Activated effector memory CD4-positive, alpha-beta T cell treated with Interleukin-2 at 50 U/mL for 16 hours (primary cell): ENCODE measurements around the gene MMP27.

ENCODE experiments used
- DNase-seq: peaks from one replicate; pipeline ENCODE4 v3.0.0-alpha.2; 2020

MMP27 gene

DNA sequence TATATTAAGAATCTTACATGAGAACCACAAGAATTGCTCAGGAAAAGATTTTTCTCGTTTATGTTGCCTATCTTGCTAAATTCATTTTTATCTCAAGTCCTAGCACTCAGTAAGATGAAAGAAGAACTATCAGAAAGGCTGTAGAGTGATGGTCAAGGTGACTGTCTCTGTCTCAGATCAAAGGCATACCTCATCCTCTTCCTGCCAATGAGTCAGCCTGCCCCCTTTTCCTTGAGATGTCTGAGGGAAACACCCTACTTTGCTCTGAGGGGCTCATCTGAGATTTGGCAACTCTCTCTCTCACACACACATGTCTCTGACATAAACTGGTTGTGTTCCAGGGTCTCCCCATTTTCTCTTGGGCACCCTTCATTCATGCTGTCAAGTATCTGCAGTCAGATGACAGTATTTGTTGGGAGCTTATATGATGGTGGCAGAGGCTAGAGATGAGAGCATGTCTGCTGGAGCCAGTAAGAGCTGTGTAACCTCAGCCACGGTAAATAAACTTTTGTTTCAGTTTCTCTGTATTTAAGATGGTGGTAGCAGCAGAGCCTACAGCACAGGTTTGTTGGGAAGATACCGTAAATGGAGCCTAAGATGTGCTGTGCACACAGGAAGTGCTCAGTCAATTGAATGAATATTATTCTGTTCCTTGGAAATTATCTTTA lies 1.6 kb downstream of the MMP27 start:
- no peak for DNase-seq

DNA sequence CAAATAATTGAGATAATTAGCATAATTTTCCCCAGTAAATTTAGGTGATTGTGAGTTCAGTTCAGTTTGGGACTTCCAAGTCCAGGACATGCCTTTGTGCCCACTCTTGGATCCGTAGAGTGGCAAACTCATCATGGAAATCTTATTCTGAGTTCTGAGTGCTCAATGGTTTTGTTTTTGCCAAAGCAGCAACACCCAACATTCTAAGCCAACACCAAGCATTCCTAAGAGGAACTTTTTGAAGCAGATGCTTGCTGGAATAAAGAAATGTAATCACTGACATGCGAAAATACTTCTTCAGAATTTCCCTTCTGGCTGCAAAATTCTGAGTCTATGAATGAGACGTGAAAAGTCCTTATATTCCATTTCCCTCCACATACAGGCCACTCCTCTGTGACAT lies 10.4 kb downstream of the MMP27 start:
- DNase-seq: no peak

DNA sequence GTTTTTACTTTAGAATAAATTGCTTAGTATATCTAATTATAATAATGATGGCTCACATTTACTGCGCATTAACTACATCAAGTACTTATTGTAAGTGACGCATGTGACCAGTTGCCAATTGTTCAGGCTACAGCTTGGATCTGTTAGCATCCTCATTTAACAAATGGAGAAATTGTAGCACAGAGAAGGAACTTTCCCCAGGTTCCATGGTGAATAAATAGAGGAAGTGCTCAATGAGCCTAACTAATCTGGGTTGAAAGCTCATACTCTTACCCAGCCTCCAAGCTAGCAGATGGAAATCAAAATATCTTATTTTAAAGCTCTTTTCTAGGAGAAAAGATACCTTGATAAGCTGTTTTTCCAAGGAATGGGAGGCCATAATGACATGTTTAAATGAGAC lies 19.8 kb downstream of the MMP27 start:
- no peak for DNase-seq

DNA sequence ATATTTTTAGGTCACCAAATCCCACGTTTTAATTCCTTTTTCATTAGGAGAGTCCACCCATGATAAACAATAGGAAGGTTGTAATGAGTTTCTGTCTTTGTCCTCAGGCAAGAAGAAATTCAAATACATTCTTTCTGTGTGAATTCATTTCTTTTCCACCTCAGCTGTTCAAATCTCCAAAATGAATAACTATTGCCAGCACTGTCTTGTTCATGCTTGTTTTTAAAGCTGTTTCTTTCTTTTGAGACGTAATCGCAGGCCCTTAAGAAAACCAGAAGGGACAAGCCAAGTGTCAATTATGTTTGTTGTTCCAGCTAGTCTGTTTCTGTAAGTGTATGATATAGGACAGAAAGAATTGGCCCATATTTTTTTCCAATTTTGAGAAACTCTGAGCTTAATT lies 20.2 kb downstream of the MMP27 start:
- no peak for DNase-seq

DNA sequence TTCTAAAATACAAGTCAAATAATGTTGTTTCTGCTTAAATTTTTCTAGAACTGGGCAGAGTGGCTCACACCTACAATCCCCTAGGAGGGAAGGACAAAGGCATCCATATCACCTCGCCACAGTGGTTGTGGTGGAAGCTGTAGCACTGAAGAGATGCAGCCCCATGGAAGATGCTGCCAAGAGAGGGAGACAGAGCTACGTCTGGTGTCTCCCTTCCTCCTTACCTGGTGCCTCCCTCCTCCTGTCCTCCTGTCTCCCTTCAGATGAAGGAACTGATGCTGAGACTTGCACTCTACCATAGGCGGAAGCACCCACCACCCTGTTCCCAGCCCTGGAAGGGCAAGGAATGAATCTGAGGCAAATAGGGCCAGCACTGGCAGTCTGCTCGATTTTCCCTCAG lies 22.3 kb downstream of the MMP27 start:
- DNase-seq: no peak

DNA sequence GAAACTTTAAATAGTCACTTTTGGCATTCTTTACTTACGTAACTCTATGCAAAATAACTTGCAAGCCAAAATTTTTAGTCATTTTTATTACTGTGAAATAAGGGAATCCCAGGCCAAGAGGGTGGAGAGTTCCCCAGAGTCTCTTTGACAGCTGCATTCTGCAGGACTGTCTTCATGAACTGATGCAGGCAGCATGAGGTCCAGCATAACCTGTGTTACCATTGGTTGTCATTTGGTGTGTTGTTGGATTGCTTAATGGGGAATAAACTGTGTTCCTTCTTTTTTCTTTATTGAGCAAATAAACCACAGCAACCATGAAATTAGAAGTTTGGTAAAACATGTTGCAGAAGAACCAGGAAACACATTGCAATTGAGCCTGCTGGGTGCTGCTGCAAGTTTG lies 24.6 kb downstream of the MMP27 start:
- no peak for DNase-seq

DNA sequence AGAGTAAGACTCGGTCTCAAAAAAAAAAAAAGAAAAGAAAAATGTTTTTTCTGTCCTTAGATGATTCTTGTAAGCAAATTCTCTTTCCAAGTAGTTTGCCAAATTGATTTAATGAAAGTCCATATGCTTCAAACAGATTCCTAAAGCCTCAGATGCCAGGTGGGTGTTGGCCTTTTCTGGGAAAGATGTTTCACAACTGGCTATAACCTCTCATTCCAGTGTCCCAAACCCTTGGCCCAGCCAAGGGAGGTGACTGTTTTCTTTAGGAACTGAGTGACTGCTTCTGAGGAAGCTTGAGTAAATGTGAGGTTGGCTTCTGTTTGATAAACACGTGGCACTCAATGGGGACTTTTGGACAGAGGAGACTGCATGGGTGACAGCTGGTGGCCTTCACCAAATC lies 27.5 kb downstream of the MMP27 start:
- no peak for DNase-seq

DNA sequence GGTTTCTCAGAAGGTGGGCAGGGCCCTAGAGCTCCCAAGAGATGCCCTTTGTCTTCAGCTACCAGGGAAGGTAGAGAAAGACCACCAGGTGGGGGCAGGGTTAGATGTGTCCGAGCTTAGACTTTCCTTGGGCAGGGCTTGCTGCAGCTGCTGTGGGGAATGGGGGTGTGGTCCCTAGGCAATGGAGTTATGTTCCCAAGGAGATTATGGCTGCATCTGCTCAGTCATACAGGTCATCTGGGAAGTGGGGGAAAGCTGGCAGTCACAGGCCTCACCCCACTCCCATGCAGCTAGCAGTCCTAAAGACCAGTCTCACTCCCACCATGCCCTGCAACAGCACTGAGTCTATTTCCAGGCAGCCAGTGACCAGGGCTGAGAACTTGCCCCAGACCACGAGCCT lies 29.5 kb downstream of the MMP27 start:
- DNase-seq: no peak

DNA sequence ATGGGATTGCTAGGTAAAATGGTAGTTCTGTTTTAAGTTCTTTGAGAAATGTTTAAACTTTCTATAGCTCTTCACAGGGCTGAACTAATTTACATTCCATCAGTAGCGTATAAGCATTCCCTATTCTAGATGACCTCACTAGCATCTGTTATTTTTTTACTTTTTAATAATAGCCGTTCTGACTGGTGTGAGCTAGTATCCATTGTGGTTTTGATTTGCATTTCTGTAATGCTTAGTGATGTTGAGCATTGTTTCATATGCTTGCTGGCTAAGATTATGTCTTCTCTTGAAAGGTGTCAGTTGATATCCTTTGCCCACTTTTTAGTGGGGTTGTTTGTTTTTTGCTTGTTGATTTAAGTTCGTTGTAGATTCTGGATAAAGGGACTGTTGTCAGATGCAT lies 35.9 kb downstream of the MMP27 start:
- DNase-seq: no peak

DNA sequence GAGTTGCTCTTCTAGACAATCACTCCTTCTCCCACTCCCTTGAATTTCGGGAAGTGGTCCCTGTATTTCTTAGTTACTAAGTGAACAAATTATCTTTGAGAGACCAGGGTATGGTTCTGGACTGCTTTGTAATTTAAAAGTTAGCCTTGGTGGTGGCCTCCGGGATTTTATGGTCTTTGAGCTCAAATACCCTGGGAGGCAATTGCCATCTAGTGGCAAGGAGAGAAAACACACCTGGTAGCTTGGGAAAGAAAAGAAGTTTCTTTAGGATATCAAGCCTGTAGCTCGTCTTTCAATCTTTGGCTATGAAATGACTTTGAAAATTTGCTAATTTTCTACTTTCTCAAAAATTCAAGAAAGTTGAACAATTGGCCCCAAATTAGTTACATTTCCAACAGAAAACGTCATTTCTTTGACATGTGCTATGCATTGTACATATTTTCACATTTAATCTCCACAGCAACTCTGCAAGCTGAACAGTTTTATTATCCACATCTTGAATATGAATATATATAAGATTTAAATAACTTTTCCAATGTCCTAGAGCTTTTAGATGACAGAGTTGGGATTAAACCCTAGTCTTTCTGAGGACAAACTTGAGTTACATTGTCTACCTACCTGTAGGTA lies 39.1 kb downstream of the MMP27 start:
- DNase-seq: no peak

DNA sequence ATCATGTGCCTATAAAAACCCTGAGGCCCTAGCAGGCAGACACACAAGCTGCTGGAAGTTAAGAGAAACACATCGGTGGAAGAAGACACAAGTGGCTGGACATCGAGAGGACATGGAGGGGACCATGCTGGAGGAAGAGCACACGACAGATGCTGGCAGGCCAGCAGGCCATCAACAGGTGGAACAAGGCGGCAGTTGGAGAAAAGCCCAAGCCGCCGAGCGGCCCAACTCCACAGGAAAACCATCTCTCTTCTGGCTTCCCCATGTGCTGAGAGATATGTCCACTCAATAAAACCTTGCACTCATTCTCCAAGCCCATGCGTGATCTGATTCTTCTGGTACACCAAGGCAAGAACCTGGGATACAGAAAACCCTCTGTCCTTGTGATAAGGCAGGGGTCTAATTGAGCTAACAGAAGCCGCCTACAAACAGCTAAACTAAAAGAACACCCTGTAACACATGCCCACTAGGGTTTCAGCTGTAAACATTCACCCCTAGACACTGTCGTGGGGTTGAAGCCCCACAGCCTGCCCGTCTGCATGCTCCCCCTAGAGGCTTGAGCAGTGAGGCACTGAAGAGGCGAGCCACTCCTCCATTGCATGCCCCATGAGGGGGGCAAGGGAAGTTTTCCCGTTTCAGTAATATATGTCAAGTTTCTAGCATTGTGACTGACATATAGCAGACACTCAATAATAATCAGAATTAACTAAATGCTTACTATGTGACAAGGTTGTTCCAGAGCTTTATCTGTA lies 41.4 kb downstream of the MMP27 start:
- no peak for DNase-seq

DNA sequence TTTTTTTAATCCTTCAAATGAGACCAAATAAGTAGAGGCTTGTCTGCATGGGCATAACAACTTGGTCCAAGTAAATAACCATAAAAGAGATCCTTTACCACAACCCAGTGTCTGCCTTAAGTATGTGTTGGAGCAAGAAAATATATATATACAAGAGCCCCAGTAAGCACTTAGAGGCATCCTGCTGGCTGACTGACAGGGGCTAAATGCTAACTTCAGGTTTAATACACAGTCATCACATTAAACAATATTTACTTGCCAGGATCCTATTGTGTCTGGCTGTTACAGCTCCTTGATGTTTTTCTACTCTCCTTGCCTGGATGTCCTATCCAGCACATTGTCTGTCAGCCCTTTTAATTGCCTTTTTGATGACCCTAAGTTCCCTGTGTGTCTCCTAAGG lies 43.0 kb downstream of the MMP27 start:
- DNase-seq: no peak

DNA sequence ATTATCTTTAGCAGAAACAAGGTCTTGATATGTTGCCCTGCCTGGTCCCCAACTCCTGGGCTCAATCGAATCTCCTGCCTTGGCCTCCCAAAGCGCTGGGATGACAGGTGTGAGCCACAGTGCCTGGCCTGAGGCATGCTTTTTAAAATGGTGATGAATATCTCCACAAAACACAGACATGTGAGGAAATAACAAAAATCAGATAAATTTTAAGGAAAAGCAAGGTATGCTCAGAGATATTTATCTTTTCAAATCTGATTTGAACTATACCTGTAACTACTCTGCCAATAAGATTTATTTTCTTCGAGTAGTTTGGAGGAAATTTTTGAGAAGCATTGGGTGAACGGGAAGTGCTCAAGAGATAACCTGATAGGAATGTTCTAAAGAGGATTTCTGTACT lies 44.5 kb downstream of the MMP27 start:
- DNase-seq: no peak

DNA sequence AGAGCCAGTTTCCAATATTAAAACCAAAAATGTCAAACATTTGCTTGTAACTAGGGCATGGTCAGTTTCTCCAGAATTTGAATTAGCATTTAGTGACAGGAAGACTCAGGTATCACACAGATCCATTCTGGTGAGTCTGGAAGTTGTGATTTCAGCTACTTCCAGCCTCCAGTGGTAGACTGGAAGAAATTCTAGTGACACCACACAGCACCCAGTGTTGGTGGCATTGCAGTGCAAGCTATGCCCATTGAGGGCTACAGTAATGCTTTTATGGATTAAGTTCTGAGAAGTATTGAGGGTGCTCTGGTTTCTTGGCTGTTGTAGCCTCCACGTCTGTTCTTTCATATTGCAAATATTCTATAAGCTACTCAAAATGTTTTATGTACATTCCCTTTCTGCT lies 49.0 kb downstream of the MMP27 start:
- no peak for DNase-seq

DNA sequence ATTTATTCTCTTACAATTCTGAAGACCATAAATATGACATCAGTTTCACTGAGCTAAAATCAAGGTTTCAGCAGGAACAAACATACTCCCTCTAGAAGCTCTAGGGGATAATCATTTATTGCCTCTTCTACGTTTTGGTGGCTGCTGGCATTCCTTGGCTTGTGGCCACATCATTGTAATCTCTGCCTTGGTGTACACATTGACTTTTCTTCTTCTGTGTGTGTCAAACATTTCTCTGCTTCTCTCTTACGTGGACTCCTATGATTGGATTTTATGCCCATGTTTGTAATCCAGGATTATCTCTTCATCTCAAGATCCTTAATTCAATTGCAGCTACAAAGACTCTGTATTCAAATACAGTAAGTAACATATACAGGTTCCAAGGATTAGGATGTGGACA lies 50.0 kb downstream of the MMP27 start:
- no peak for DNase-seq

DNA sequence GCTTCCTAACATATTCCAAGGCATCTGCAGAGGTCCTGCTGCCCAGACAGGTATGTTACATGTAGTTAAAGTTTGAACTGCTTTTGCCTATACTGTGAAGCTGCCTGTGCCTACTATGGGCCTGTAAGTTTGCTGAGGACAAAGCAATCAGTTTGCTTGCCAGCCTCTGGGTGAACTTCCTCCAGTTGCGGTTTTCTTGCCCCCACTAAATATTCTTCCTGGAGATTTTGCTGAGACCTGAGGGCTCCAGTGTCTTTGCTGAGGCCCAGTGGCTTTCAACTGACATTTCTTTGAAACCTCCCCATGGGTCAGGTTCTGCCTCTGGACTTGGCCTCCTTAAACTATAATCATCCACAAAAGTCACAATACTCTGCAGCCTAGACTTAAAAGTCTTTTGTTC lies 50.8 kb downstream of the MMP27 start:
- no peak for DNase-seq

DNA sequence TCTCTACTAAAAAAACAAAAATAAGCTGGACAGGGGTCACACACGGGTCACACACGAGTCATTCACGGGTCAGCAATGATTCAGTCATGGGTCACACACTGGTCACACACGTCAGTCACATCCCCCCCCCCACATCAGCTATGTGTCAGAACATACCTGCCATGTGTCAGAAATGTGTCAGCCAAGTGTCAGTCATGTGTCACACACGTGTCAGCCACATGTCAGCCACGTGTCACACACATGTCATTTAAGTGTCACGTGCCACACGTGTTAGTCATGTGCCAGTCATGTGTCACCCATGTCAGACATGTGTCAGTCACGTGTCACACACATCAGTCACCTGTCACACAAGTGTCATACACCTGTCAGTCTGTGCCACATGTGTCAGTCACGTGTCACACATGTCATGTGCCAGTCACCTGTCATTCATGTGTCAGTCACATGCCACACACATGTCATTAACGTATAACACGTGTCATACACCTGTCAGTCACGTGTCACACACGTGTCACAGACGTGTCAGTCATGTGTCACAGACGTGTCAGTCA lies 51.8 kb downstream of the MMP27 start:
- no peak for DNase-seq

DNA sequence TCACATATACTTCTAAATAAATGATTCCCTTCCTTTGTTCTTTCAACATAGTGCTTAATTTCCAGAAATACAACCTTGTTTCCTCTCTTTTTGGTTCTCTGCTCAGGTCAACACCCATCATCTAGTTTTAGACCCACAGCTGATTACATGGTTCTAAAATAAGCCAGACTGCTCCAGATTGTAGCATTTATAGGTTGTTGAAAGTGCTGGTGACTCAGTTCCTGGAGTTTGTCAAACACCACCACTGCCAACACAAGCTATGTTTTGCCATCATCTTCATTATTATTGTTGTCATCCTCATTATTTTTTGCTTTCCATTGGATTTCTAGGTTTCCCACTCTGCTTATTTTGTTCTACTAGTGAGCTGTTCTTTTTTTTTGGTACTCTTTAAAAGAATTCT lies 58.1 kb downstream of the MMP27 start:
- no peak for DNase-seq

DNA sequence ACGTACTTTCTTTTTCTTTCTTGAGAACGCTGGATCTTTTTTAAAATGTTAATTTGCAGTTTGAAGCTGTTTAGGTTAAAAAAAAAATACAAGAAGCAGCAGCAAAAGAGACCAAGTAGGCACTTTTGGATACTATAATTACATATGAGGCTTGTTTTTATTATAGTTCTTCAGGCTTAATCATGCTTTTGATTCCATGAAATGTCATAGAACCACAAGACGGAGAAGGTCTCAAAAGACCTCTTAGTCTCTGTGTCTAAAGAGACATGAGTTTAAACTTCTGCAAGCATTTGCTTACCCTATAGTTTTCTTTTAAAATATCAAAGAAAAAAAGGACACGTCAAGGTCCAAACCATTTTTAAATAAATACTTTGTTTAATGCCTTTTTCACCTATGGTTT lies 61.6 kb downstream of the MMP27 start:
- DNase-seq: no peak
